Measurements from ENCODE around the gene CLPTM1L.
"Not testable (repeated sequence)": the region's sequence is repeated elsewhere in the genome, so short reads cannot be mapped to it uniquely, and the experiment has no call there.

Gene CLPTM1L

DNA sequence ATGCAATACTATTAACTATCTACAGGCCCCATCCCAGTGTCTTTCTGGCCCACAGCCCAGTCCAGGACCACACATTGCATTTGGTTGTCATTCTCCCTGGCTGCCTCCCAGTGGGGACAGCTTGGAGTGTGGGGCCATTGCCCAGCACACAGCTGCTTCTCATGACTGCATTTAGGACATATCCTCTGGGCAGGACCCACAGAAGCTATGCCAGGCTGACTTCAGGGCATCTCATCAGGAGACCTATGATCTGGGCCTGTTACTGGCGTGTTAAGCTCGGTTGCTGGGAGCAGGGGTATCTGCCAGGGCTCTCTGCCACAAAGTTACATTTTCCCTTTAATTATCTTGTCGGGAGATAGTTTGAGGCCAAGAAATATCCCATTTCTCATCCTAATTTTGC, 32.1 kb upstream of the CLPTM1L start:
- H3K27me3 ChIP-seq = peaks cover 37% of the 10 kb centered on the region
- no peak for DNase-seq

DNA sequence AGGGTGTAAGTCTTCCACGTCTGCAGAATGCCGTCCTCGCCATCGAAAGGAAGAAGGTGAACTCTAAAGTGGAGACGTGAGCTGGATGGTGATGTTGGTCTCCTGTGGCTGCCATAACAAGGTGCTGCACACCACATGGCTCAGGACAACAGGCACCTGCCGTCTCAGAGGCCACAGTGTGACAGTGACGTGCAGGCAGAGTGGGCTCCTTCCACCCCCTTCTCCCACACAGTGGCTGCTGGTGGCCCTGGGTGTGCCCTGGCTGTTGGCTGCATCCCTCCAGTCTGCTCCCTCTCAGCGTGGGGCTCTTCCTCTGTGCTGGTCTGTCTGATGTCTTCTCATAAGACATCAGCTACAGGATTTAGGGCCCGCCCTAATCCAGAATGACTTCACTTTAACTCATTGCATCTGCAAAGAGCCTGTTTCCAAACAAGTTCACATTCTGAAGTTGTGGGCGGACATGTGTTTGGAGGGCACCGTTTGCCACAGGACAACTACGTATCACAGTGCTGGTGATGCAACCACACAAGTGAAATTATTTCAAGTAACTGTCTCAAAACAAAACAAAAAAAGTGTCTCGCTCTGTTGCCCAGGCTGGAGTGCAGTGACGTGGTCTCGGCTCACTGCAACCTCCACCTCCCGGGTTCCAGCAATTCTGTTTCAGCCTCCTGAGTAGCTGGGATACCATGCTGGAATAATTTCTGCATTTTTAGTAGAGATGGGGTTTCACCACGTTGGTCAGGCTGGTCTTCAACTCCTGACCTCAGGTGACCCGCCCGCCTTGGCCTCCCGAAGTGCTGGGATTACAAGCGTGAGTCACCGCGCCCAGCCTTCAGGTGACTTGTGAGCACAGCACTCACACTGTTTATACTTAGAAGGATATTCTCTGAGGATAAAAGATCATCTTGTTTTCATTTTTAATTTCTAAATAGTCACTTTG, 31.2 kb upstream of the CLPTM1L start:
- H3K27me3 ChIP-seq = peaks cover 44% of the 10 kb centered on the region
- TF ChIP-seq, protein P1, sequence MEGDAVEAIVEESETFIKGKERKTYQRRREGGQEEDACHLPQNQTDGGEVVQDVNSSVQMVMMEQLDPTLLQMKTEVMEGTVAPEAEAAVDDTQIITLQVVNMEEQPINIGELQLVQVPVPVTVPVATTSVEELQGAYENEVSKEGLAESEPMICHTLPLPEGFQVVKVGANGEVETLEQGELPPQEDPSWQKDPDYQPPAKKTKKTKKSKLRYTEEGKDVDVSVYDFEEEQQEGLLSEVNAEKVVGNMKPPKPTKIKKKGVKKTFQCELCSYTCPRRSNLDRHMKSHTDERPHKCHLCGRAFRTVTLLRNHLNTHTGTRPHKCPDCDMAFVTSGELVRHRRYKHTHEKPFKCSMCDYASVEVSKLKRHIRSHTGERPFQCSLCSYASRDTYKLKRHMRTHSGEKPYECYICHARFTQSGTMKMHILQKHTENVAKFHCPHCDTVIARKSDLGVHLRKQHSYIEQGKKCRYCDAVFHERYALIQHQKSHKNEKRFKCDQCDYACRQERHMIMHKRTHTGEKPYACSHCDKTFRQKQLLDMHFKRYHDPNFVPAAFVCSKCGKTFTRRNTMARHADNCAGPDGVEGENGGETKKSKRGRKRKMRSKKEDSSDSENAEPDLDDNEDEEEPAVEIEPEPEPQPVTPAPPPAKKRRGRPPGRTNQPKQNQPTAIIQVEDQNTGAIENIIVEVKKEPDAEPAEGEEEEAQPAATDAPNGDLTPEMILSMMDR (IDR thresholded peaks at IDR 0.05; ENCODE audit: low read depth, low read length) = no peak

More for the DNA sequence above, 32.1 kb upstream of the CLPTM1L start:
- TF ChIP-seq, protein P1 (IDR thresholded peaks at IDR 0.05; ENCODE audit: low read depth, low read length) = no peak
- Histone ChIP-seq H3K4me1 (no peaks in the 10 kb centered on the region), H3K36me3 (no peaks in the 10 kb centered on the region), H3K4me3 (ENCODE audit: low read depth, low read length) (no peak overlapping the region), H3K9me3 (peaks cover 6% of the 10 kb centered on the region)

DNA sequence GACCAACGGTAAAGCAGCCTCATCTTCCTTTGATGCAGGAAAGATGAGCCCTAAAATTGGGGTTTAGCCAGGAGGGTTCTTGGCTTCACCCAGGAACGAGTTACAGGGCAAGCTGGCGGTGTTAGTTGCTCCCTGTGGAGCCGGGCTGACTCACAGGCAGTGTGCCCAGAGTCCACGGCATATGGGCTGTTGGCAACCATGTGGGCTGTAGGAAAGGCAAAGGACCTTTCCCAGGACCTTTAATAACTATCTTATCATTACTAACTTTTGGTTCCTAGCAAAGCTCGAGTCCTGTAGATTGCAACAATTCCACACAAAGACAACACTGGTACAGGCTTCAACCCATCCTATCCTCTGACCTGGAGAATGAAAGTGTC, 29.8 kb upstream of the CLPTM1L start:
- no peak overlapping the region for H3K4me3 ChIP-seq (ENCODE audit: low read depth, low read length)
- H3K9me3 ChIP-seq = peaks cover 2% of the 10 kb centered on the region
- H3K36me3 ChIP-seq = no peaks in the 10 kb centered on the region
- TF ChIP-seq, protein P1 (IDR thresholded peaks at IDR 0.05; ENCODE audit: low read depth, low read length) = no peak
- peaks cover 48% of the 10 kb centered on the region for H3K27me3 ChIP-seq
- DNase-seq = no peak
- H3K4me1 ChIP-seq = no peaks in the 10 kb centered on the region

More for the DNA sequence above, 31.2 kb upstream of the CLPTM1L start:
- Histone ChIP-seq H3K9me3 (peaks cover 6% of the 10 kb centered on the region), H3K36me3 (no peaks in the 10 kb centered on the region), H3K4me1 (no peaks in the 10 kb centered on the region), H3K4me3 (ENCODE audit: low read depth, low read length) (no peak overlapping the region)
- no peak for DNase-seq

DNA sequence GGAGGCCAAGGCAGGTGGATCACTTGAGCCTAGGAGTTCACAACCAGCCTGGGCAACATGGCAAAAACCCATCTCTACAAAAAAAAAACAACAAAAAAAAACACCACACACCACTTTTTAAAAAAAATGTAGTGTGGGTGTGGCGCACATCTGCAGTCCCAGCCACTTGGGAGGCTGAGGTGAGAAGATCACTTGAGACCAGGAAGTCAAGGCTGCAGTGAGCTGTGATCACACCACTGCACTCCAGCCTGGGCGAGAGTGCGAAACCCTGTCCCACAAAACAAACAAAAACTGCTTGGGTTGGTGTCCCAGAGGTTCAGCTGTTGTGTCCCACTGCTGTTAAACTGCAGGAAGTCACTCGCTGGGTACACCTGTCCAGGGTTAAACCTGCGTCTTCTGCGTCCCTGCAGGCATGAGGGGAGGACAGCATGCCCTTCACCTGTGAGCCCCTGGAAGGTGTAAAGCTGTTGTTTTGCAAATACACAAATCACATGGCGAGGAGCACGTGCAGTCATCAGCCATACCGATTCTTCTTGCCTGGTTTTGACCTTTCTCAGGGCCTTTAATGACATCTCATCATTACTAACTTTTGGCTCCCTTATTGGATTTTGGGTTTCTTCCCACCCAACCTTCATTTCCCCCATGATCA, 29.3 kb upstream of the CLPTM1L start:
- H3K27me3 ChIP-seq = peaks cover 48% of the 10 kb centered on the region
- H3K36me3 ChIP-seq = no peaks in the 10 kb centered on the region
- no peaks in the 10 kb centered on the region for H3K9me3 ChIP-seq
- no peaks in the 10 kb centered on the region for H3K4me1 ChIP-seq
- no peak for DNase-seq
- TF ChIP-seq, protein P1 (IDR thresholded peaks at IDR 0.05; ENCODE audit: low read depth, low read length) = no peak
- no peak overlapping the region for H3K4me3 ChIP-seq (ENCODE audit: low read depth, low read length)

DNA sequence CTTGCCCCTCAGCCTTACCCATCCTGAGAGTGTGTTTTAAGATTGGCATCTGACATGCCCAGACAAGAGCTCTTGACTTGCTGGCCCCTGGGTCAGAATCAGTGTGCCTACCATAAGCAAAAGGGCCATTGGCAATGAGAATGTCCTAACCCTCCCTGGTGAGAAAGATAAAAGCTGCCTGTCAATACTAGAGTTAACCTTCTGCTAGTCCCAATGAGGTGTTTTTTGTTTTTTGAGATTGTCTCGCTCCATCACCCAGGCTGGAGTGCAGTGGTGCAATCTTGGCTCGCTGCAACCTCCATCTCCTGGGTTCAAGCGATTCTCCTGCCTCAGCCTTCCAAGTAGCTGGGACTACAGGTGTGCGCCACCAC, 27.1 kb upstream of the CLPTM1L start:
- DNase-seq; H3K4me1 ChIP-seq; H3K9me3 ChIP-seq; H3K4me3 ChIP-seq (ENCODE audit: low read depth, low read length); H3K36me3 ChIP-seq: not testable (repeated sequence)
- peaks cover 60% of the 10 kb centered on the region for H3K27me3 ChIP-seq

DNA sequence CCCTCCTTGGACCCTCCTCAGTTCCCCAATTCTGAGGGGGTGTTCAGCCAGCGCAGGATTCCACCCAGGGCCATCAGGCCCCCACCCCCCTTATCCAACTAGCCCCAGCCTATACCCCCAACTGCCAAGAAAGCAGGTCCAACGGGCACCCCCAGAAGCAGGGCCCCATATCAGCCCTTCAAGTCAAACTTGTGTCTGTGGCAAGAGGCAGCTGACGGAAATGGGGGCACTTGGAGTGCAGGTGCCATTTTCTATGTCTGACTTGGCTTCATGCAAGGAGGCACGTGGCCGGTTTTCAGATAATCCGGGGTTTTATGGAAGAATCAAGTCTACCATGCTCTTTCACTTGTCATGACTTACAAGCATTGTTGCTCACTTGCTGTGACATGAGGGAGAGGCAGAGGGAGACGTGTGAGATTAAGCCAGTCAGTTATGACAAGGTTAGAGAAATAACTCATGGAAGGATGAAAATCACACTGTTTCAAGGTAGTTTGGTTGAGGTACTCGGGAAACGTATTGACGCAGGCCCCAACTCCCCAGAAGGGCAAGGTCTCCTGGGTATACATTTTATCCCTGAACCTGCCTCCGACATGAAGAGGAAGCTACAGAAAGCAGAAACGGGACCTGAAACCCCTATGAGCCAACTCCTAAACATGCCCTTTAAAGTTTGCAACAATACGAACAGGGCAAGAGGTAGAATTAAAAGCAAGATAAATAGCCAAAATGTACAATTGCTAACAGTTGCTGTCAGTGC, 26.5 kb upstream of the CLPTM1L start:
- peaks cover 66% of the 10 kb centered on the region for H3K27me3 ChIP-seq
- H3K9me3 ChIP-seq = no peaks in the 10 kb centered on the region
- H3K4me3 ChIP-seq (ENCODE audit: low read depth, low read length) = no peak overlapping the region
- TF ChIP-seq, protein P1 (IDR thresholded peaks at IDR 0.05; ENCODE audit: low read depth, low read length) = no peak
- no peak for DNase-seq
- H3K36me3 ChIP-seq = no peaks in the 10 kb centered on the region
- no peaks in the 10 kb centered on the region for H3K4me1 ChIP-seq
